GM12801 (cell line): ENCODE data around the gene PIK3CD.

Source experiments
- CTCF ChIP-seq: IDR thresholded peaks from one replicate; pipeline ENCODE4 v1.5.1; 2011; ENCODE audit warnings: control low read depth; ENCODE audit not compliant: insufficient read length; ENCODE audit errors: extremely low read depth

PIK3CD gene

GRCh38 chr1:9651565-9652378, at the start of gene PIK3CD:
PIK3CD (plus strand) TSS chr1:9651731; CDS start chr1:9710456, 58,725 bp downstream.
- TF ChIP-seq CTCF = no peak

GRCh38 chr1:9601942-9602793, 49.4 kb upstream of the PIK3CD start:
- no peak for TF ChIP-seq CTCF

GRCh38 chr1:9602794-9603167, 48.8 kb upstream of the PIK3CD start:
- TF ChIP-seq CTCF = no peak

- no peak for TF ChIP-seq CTCF
Observed at GRCh38 chr1:9603307-9603706, 48.2 kb upstream of the PIK3CD start.

- no peak for TF ChIP-seq CTCF
Observed at GRCh38 chr1:9603766-9604753, 47.5 kb upstream of the PIK3CD start.

- TF ChIP-seq CTCF = no peak
Observed at GRCh38 chr1:9604836-9605235, 46.7 kb upstream of the PIK3CD start.

GRCh38 chr1:9605946-9606455, 45.5 kb upstream of the PIK3CD start:
- TF ChIP-seq CTCF = no peak
